ENCODE measurements around the gene SCAF4.

The SCAF4 gene

DNA sequence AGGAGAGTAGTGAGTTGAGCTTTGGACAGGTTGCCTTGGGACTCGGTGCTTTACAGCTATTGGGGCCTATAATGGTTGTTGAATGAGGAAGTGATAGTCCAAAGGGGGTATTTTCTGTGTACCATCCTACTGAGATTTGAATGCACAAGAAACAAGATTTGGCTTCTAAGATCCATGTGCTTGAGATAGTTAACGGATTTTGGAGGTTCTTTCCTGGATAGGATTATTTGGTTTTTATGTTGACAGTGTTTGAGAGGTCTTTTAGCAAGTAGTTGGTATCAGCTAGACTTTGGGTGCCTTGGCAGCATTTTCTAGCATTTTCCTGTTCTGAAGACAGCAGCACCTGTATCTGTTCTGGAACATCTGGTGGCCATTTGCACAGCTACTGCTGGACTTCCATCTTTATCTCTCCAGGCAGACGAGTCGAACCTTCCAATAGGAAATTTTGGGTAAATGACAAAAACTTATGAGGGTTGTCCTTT is 3.6 kb upstream of the SCAF4 start:
- DNase-seq, result no peak

DNA sequence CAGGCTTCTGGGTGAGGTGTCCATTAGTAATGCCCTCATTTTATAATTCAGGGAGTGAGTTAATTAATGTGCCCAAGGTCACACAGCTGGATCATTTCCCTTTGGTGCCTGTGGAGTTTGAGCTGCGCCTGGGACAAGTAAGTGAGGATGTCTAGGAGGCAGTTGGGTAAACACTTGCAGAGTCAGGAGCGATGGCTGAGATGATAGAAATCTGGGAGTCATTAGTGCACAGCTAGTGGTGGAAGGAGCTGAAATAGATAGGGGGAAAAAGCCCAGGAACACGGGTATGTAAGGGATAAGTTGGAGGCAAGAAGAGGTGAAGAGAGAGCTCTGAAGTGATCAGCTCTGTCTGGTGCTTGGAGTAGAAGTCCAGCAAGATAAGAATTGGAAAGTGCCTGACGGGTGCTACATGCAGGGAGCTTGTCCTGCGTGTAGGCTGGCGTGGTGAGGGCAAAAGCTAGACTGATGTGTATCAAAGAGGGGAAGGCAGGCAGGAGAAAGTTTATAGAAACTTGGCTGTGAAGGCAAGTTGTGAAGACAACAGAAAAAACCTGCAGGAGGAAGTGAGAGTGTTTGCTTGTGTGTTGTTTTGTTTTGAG is 1.7 kb upstream of the SCAF4 start:
- peak in 2 of 3 experiments; percentile 47 to 72 for DNase-seq

DNA sequence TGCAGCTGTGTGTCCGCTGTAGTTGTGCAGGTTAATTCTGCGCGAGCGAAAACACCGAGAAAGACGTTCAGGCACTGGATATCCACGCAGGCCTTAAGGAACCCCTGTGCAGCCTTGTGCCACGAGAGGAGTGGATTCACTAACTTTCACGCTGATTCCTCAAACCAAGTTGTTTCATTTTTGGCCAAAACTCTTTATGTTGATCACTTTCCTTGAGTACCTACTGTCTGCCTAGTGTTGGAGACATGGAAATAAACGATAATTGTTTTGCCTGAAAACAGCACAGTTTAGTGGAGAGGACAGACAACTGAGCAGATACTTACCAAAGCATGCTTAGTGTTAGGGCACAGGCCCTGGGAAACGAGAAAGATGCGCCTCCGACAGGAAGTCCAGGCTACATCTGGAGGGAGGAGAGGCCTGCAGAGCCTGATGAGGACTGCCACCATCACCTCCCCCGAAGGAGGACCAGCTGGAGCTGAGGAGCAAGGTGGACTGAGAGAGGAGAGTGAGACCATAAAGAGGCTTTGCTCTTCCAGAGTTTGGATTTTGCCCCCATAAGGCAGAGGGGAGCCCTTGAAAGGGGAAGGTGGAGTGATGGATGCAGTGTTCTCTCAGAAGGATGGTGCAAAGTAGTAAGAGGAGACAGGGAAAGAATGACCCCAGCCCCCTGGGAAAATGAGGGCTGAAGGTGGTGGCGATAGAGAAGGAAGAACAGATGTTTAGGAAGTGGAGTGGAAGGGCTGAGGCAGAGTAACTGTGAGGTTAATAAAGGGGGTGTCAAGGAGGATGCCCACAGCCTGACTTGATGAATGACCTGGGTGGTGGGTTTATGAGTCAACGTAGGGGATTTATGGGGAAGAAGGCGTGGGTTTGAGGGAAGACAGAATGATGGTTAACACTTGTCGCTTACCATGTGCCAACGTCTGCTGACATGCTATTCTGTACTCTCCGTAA is 956 bp upstream of the SCAF4 start:
- DNase-seq, result peak in 1 of 3 experiments; percentile 57

DNA sequence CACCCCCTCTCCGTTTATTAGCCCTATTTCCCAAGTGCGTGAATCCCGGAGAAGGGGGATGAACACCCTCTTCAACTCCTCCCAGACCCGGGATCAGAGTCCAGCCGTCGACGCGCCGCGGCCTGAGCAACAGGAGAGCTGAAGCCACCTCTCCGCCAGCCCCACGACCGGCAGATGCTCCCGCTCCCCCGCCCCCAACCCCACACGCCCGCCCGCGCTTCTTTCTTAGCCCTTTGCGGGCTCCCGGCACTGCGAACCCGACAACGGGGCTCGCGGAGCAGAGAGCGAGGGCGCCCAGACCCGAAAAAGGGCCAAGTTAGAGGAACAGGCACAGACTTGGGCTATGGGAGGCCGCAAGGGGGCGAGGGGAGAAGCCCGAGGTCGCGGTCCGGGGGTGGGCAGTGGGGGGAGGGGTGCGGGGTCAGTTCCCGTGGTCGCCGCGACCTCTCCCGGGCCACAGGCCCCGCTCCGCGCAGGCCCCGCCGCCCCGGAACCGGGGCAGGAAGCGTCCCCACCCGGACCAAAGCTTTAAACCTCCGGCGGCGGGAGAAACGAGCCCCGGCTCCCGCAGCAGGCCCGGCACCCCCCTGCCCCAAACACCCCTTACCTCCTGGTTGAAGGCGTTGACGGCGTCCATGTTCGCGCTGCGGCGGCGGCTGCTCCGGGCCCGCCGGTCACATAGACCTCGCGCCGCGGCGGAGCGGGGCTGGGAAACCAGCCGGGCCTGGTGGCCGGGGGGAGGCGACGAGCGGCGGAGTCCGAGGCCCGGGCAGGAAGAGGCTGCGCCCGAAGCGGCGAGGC is 662 bp downstream of the SCAF4 start:
- DNase-seq, result peak; percentile 54 to 82 (median 80)

DNA sequence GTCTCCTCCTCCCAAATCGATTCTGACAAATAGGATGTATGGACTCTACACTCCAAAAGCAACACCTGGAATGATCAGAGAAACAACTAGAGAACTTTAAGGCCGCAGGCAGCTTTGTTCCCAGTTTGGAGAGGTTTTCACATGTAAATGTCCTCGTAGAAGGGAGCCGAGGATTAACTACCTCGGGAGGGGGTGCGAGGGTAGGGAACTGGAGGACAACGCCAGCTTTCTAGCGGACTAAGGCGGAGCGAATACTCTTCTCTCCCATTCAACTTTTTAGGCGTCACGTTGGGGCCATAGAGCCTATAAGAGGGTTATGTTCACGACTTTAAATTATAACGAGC is 1.2 kb downstream of the SCAF4 start:
- peak in 2 of 3 experiments; percentile 54 to 74 for DNase-seq

DNA sequence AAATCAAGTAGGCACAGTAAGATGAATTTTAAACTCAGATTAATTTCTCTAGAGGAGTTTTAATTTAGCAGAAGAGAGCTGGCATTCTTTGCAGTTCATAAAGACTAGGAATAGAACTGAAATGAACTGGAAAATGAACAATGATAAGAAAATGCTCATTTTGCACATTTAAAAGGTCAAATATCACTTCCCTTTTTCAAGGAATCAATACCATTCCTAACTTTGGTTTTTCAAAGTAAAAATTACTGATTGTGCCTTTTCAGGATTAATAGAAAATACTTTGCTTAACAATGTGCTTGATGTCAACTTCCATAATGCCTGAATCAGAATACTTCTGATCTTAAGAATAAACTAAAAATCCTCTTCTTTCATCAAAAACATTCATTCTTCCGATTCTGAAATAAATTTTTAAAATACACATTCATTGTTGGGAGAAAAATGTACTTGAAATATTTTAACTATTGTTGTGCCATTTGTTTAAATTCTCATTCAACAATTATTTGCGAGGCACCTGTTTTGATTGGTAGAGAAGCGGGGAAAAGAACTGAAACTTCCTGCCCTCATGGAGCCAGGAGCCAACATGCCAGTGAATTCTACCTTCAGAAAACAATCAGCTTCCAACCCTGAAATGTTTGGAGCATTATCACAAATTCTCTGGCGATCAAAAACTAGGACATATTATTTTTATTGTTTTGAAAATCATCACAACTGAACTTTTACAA is 2.1 kb downstream of the SCAF4 start:
- DNase-seq, result no peak

DNA sequence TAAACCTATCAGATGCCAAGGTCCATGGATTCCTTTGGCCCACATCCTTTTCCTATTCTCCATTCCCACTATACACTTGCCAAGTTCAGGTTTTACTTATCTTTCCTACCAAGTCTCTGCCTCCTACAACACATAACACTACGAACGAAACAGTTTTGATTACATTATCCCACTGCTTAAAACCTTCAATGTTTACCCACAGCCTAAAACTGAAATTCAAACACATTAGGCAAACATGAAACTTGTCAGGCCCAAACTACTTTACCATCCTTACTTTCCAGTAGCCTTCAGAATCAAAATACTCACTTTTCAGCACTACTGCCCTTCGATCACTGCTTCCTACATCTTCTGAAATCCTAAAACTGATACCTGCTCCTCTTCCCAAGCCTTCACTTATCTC is 3.0 kb downstream of the SCAF4 start:
- no peak for DNase-seq

DNA sequence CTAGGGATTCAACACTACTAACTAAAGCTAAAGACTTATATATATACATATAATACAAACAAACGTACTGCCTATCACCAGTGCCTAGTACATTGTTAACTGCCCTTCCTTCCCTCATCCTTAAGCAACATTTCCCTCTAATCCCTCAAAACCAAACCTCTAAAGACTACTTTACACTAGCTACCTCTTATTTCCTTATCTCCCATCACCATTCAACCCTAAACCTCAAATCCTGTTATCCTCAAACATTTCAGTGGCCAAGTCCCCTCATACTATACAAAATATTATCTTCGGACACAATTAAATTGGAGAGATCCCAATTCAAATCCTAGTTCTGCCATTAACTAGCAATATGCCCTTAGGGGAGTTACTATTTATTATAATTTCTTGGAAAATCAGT is 3.7 kb downstream of the SCAF4 start:
- no peak for DNase-seq

DNA sequence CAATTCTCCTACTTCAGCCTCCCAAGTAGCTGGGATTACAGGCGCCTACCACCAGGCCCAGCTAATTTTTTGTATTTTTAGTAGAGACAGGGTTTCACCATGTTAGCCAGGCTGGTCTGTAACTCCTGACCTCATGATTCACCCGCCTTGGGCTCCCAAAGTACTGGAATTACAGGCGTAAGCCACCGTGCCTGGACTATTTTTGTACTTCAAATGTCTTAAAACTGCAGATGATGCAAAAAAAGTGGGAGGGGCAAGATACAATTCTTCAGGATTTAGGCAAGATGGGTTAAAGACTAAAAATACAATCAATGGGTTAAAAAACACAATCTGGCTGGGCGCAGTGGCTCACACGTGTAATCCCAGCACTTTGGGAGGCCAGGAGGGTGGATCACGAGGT is 4.7 kb downstream of the SCAF4 start:
- DNase-seq, result no peak

DNA sequence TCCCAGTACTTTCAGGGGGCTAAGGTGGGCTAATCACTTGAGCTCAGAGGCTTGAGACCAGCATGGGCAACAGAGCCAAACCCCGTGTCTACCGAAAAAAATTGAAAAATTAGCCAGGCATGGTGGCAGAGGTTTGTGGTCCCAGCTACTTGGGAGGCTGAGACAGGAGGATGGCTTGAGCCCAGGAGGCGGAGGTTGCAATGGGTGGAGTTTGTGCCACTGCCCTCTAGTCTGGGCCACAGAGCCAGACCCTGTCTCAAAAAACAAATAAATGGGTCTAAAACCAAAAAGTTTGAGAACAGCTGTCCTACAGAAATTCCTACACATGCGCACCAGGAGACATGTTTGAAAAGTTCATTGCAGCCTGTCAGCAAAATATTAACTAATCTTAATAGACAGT is 5.5 kb downstream of the SCAF4 start:
- no peak for DNase-seq

DNA sequence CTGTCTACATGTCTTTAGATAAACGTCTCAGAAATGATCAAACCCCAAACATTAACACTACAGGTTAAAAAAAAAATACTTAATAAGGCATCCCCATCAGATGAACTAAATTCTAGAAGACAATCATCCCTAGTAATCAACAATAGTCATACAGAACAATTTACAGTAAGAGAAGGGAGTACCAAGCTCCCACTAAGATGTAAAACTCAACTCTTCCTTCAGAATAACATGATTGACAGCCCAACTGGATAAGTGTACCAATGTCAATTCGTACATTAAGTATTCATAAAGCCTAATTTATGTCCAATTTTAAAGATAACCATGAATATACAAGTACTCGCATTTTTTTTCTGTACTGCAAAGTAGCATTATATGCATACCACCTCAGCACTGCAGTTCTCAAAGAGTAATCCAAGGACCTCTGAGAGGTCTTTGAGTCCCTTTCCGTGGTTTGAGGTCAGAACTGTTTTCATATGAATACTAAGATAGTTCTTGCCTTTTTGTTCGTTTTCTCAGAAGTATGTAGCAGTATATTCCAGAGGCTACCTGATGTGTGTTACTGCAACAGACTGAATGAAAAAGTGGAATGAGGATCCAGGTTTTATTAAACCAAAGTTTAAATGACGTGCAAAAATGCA is 6.6 kb downstream of the SCAF4 start:
- DNase-seq, result no peak

DNA sequence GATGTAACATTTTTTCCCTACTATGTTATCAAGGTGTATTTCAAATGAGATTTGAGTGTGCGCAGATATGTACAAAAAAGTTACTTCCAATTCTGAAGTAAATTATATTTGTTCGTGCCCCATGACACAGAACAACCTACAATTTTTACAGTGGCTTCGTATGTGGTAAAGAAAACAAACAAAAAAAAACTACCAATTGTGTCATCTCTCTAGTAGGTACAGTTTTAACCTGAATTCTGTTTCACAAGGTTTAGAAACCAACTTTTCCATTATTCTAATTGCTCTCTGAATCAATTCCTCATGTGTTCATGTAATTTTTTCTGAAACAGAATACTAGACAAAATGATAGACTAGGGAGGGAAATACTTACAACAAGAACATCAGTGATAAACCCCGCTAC is 7.4 kb downstream of the SCAF4 start:
- no peak for DNase-seq

DNA sequence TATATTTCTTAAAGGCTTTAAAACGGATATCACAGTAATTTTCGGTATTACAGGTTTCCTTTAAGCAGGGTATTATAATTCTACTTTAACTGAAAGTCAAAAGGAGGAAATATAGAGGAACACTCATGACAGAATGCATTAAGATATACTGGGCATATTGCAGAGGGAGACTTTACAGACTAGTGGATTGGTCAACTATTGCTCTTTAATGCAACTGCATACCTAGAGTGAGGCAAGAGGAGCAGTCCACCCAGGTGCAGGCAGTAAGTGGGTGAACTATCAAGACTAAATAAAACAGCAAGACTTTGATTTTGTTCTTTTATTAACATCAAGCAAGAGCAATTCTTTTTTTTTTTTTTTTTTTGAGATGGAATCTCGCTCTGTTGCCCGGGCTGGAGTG is 10.5 kb downstream of the SCAF4 start:
- DNase-seq, result no peak

DNA sequence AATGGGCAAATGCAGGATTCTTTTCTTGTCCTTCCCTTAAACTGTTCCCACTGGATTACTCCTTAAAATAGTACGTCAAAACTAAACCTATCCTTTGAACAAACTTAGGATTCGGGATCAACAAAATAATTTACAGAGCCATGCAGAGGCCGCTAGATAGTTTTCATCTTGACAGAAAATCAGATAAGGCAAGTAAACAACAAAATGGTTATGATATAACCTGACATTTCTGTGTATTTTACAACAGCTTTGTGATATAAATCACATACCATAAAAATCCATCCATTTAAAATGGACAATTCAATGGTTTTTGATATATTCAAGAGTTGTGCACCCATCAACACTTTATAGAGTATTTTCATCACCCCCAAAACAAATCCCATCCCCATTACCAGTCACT is 11.2 kb downstream of the SCAF4 start:
- DNase-seq, result no peak

DNA sequence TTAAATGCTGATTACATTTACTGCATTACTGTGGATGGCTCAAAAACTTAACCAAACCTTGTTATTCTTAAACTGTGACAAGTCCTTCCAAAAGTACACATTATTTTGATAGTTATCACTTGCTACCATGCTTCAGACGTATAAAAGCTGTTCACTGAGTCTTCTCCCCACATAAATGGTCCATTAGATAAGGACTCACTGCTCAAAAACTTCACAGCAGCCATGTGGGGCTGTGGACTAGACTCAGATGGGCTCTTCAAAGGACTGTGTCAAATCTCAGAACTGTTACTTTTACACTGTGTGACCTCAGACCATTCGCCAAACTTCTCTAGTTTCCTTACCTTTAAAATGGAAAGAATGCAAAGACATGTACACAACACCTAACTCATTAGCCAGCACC is 11.6 kb downstream of the SCAF4 start:
- DNase-seq, result no peak

DNA sequence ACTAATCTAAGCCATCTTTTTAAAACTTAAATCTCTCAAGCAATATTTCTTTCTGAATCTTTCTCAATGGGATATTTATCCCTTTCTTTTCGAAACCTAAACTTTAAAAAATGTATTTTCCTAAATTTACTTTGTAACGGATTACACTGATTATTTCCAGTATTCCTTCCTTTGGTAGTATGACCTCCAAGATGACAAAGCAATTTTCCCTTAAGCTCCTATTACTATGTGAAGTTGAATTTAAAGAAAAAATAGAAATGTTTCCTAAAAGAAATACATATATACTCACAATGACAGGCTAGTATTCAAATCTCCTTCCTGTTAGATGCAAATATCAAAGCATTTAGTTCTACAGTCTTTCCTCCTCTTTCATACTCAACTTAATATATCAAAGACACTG is 15.8 kb downstream of the SCAF4 start:
- DNase-seq, result no peak

DNA sequence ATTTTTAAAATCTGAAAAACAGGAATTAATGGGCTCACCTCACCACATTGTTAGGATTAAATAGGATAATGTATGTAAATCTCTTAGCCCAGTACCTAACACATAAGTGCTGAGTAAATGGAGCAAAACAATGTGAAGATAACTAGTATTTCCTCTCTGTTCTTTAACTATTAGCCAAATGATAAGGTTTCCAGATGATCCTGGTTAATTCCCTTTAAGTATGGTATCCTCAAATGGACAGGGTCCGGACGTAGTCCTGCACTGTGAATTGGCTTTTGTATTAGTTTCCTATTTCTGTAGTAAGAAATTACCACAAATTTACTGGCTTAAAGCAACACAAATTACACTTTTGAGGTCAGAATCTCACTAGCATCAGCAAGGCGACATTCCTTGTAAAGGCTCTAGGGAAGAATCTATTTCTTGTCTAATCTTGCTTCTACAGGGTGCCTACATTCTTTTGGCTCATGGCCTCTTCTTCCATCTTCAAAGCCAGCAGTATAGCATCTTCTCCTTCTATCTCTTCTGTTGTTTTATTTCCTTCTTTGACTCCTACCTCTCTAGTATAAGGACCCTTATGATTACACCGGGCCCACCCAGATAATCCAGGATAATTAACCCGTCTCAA is 17.1 kb downstream of the SCAF4 start:
- no peak for DNase-seq

DNA sequence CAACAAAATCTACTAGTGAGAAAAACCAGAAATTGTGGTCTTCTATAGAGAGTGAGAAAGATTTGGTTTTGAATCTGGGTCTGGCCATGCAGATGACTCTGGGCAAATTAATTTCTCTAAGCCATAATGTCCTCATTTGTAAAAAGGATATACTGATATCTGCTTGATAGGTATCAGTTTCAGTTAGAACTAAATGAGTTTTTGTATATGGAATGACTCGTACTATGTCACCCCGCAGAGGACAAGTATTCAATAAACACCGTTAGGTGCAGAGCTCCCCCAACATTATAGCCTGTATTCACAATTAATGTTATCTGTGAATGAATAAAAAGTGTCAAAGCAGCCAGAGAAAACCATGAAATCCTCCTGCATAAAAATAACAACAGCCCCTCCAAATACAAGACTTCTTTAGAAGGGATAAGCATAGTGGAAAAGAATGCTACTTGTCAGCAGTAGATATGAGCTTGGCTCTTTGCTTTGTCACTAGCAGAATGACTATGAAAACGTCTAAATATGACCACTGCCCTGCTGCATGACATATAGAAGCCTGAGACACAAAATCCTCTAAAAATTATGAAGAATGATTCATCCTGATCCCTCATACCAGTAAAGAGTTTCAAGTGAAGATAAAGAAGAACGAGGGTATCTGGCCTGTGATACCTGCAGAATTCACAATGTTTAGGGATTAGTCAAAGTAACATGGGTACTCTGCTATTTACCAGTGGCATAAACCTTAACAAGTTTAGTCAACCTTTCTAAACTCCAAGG is 17.8 kb downstream of the SCAF4 start:
- no peak for DNase-seq

DNA sequence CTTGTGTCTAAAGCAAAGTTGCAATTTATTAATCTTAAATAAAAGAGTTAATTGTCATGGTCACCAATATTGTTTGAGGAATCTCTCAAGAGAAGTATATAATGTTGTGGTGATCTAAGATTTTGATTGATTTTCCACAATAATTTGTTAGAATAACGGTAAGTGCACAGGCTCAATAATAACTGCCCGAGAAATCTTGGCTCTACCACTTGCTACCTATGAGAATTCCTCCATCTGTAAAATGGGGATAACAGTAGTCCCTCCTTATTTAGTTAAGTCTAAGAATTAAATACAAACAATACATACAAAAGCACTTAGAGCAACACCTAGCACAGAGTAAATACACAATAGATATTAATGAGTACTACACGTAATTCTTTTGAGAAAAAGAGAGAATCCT is 18.8 kb downstream of the SCAF4 start:
- DNase-seq, result no peak

DNA sequence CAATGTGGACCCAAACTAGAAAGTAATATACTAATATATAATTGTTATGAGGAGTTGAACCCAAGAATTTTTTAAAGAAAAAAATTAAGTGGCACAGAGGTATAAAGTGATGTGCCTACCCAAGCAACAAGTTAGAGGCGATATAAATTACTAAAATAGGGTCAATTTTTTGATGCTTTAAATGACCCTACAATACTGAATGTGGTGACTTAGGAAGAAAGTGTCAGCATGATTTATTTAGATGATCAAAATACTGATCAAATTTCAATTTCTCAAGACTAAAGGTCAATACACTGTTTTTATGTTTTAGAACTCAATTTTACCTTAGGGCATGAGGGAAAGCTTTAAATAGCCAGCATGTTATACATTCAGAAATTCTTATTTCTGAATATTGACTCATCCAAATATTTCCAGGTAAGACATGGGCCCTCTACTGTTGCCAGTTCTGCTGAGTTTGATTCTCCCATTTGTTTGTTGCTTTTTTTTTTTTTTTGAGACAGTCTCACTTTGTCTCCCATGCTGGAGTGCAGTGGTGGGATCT is 20.1 kb downstream of the SCAF4 start:
- DNase-seq, result no peak

DNA sequence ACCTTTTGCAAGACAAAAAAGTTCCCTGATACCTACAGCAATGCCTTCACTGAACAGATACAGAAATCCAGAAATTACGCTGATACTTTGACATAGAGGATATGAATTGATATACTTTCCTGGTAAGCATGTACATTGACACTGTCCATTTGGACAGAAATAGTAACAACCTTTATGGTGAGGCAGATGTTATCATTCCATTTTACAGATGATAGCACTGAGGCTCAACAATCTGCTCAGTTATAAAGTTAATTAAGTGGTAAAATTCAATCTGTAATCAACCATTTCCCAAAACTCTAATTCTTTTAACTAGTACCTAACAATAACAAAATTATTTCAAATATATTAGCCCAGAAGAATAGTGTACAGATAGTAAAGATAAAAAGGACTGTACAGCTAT is 20.6 kb downstream of the SCAF4 start:
- DNase-seq, result no peak
